H9 (cell line): Measurements from ENCODE around the gene HS2ST1. TPM values are rescaled to one million over a fixed set of nuclear protein-coding genes. Genes with fewer than 3 reads are reported as not detected.

Source experiments
- DNase-seq: peaks from one replicate; pipeline ENCODE4 v3.0.0-alpha.2; 2017
- H2AFZ ChIP-seq: one replicate; pipeline ENCODE4 v1.6.1; 2013; ENCODE audit warnings: mild to moderate bottlenecking, low read length, control low read depth, moderate library complexity
- H2AK5ac ChIP-seq: 2 replicates; pipeline ENCODE4 v1.6.1; 2013; ENCODE audit warnings: low read length, control low read depth, mixed read lengths; ENCODE audit not compliant: insufficient read length
- H2BK120ac ChIP-seq: one replicate; pipeline ENCODE4 v1.6.1; 2013; ENCODE audit warnings: low read depth, mild to moderate bottlenecking, low read length, control low read depth, inconsistent platforms; ENCODE audit not compliant: poor library complexity, severe bottlenecking
- H2BK12ac ChIP-seq: 2 replicates; pipeline ENCODE4 v1.6.1; 2013; ENCODE audit warnings: low read length, control low read depth, mixed read lengths, low read depth; ENCODE audit not compliant: insufficient read length
- H2BK15ac ChIP-seq: 2 replicates; pipeline ENCODE4 v1.6.1; 2013; ENCODE audit warnings: low read depth, low read length, control low read depth
- H2BK20ac ChIP-seq: one replicate; pipeline ENCODE4 v1.6.1; 2013; ENCODE audit warnings: low read depth, mild to moderate bottlenecking, low read length, control low read depth, inconsistent platforms; ENCODE audit not compliant: poor library complexity, severe bottlenecking
- H2BK5ac ChIP-seq: 2 replicates; pipeline ENCODE4 v1.6.1; 2013; ENCODE audit warnings: low read length, control low read depth, mixed read lengths; ENCODE audit not compliant: insufficient read length
- H3K14ac ChIP-seq: 2 replicates; pipeline ENCODE4 v1.6.1; 2013; ENCODE audit warnings: low read length, control low read depth; ENCODE audit not compliant: insufficient read depth
- H3K18ac ChIP-seq: 2 replicates; pipeline ENCODE4 v1.6.1; 2013; ENCODE audit warnings: low read depth, mild to moderate bottlenecking, mixed read lengths, low read length, control low read depth; ENCODE audit not compliant: insufficient read length
- H3K23ac ChIP-seq: 2 replicates; pipeline ENCODE4 v1.6.1; 2013; ENCODE audit warnings: low read length, control low read depth, mixed read lengths, low read depth; ENCODE audit not compliant: insufficient read length
- H3K23me2 ChIP-seq: 2 replicates; pipeline ENCODE4 v1.6.1; 2013; ENCODE audit warnings: low read depth, mild to moderate bottlenecking, mixed read lengths, low read length, control low read depth; ENCODE audit not compliant: insufficient read length, poor library complexity, severe bottlenecking
- H3K27ac ChIP-seq: 2 replicates; pipeline ENCODE4 v1.5.1; 2013; ENCODE audit warnings: low read length, control low read depth, mixed read lengths, low read depth; ENCODE audit not compliant: insufficient read length
- H3K27me3 ChIP-seq: 2 replicates; pipeline ENCODE4 v1.6.1; 2013; ENCODE audit warnings: low read length, control low read depth, inconsistent platforms; ENCODE audit not compliant: insufficient read depth
- H3K4ac ChIP-seq: 2 replicates; pipeline ENCODE4 v1.6.1; 2013; ENCODE audit warnings: low read depth, mild to moderate bottlenecking, control low read depth, inconsistent platforms, low read length, moderate library complexity
- H3K4me1 ChIP-seq: 2 replicates; pipeline ENCODE4 v1.6.1; 2013; ENCODE audit warnings: low read length, control low read depth, inconsistent platforms; ENCODE audit not compliant: insufficient read depth
- H3K4me2 ChIP-seq: 2 replicates; pipeline ENCODE4 v1.6.1; 2013; ENCODE audit warnings: low read length, control low read depth, mixed read lengths; ENCODE audit not compliant: insufficient read length, insufficient read depth
- H3K56ac ChIP-seq: 2 replicates; pipeline ENCODE4 v1.6.1; 2013; ENCODE audit warnings: low read depth, mild to moderate bottlenecking, mixed read lengths, low read length, control low read depth; ENCODE audit not compliant: insufficient read length
- H3K79me1 ChIP-seq: 2 replicates; pipeline ENCODE4 v1.6.1; 2013; ENCODE audit warnings: low read depth, mild to moderate bottlenecking, moderate library complexity, low read length, control low read depth, inconsistent platforms; ENCODE audit not compliant: insufficient read depth, poor library complexity, severe bottlenecking
- H3K79me2 ChIP-seq: 2 replicates; pipeline ENCODE4 v1.6.1; 2013; ENCODE audit warnings: low read length, control low read depth, inconsistent platforms; ENCODE audit not compliant: insufficient read depth
- H3K9ac ChIP-seq: 2 replicates; pipeline ENCODE4 v1.6.1; 2013; ENCODE audit warnings: low read length, control low read depth, mixed read lengths; ENCODE audit not compliant: insufficient read length; ENCODE audit errors: extremely low read depth
- H3K9me3 ChIP-seq: one replicate; pipeline ENCODE4 v1.6.1; 2013; ENCODE audit warnings: low read depth, low read length, inconsistent platforms; ENCODE audit not compliant: control insufficient read depth
- H3T11ph ChIP-seq: one replicate; pipeline ENCODE4 v1.6.1; 2013; ENCODE audit warnings: mild to moderate bottlenecking, low read length, control low read depth, inconsistent platforms
- H4K20me1 ChIP-seq: one replicate; pipeline ENCODE4 v1.6.1; 2013; ENCODE audit not compliant: control insufficient read depth, insufficient read length, insufficient read depth
- H4K5ac ChIP-seq: 2 replicates; pipeline ENCODE4 v1.6.1; 2013; ENCODE audit warnings: low read depth, mild to moderate bottlenecking, mixed read lengths, low read length, control low read depth; ENCODE audit not compliant: insufficient read length
- H4K8ac ChIP-seq: replicated peaks from 2 replicates; pipeline ENCODE4 v1.6.1; 2013; ENCODE audit warnings: low read length, control low read depth, mixed read lengths, low read depth; ENCODE audit not compliant: insufficient read length
- H4K91ac ChIP-seq: 2 replicates; pipeline ENCODE4 v1.6.1; 2013; ENCODE audit warnings: low read depth, mild to moderate bottlenecking, moderate library complexity, mixed read lengths, low read length, control low read depth; ENCODE audit not compliant: insufficient read length
- H3K27ac Mint-ChIP-seq, 3 experiments: 2 replicates in 2 of 3; 3 replicates in 1 of 3; pipeline ENCODE4 v1.8.0; 2020 to 2021; ENCODE audit warnings: mixed read lengths in 3 of 3, mild to moderate bottlenecking in 1 of 3, moderate library complexity in 1 of 3
- H3K27me3 Mint-ChIP-seq: 2 replicates; pipeline ENCODE4 v1.8.0; 2021; ENCODE audit warnings: low read depth, mild to moderate bottlenecking, moderate library complexity, mixed read lengths
- H3K36me3 Mint-ChIP-seq, 3 experiments: 2 replicates in 2 of 3; 3 replicates in 1 of 3; pipeline ENCODE4 v1.8.0; 2020 to 2021; ENCODE audit warnings: low read depth in 3 of 3, mixed read lengths in 3 of 3; ENCODE audit not compliant: insufficient read depth in 1 of 3
- H3K4me1 Mint-ChIP-seq, 2 experiments: 2 replicates each; pipeline ENCODE4 v1.8.0; 2020; ENCODE audit warnings: mixed read lengths in 2 of 2
- H3K4me3 Mint-ChIP-seq, 2 experiments: 2 replicates in 1 of 2; 3 replicates in 1 of 2; pipeline ENCODE4 v1.8.0; 2020 to 2021; ENCODE audit warnings: mild to moderate bottlenecking in 2 of 2, mixed read lengths in 2 of 2, moderate library complexity in 1 of 2
- H3K9me3 Mint-ChIP-seq, 2 experiments: 2 replicates in 1 of 2; 3 replicates in 1 of 2; pipeline ENCODE4 v1.8.0; 2020; ENCODE audit warnings: mild to moderate bottlenecking in 2 of 2, mixed read lengths in 2 of 2, moderate library complexity in 1 of 2
- WGBS: extraction: QIAGEN DNeasy Blood & Tissue Kit; methylation state at CpG from one replicate; pipeline ENCODE4 v1.1.7; 2013; ENCODE audit warnings: missing lambda C conversion rate, low lambda C conversion rate, mixed read lengths; ENCODE audit not compliant: insufficient read length; ENCODE audit errors: extremely low coverage; 5-methylcytosine and 5-hydroxymethylcytosine counted together
- total RNA-seq: library from RNA; stranded (reverse); gene quantifications from 2 replicates; pipeline ENCODE4 v1.2.1, GENCODE V29; 2021
- TF ChIP-seq, protein P1 (sequence below): fragments of 200-600 bp; sonication (generic); conservative IDR thresholded peaks from 3 replicates; pipeline ENCODE4 v1.8.0; 2021; ENCODE audit warnings: antibody characterized with exemption, mild to moderate bottlenecking

HS2ST1 gene
- total RNA-seq, 1 experiment from 2014 or later = 20.1 TPM

- H3K79me1 ChIP-seq = no peaks in the 10 kb centered on the region
- Mint-ChIP-seq H3K4me1 (0 out of 4 replicates have a peak, but pooled peaks cover 0 to 2% of the 10 kb centered on the region in 2 experiments), H3K27me3 (no peaks in the 10 kb centered on the region), H3K9me3 (peaks cover 11 to 13% of the 10 kb centered on the region in 2 experiments; a peak in 4 of 5 replicates), H3K4me3 (no peak overlapping the region), H3K36me3 (peaks cover 8 to 15% (median 15%) of the 10 kb centered on the region in 3 experiments), H3K27ac (no peak overlapping the region)
- H2AFZ ChIP-seq = no peak overlapping the region
- H2BK5ac ChIP-seq = no peak overlapping the region
- H3K23me2 ChIP-seq = no peaks in the 10 kb centered on the region
- no peaks in the 10 kb centered on the region for H4K20me1 ChIP-seq
- no peaks in the 10 kb centered on the region for H3K9me3 ChIP-seq
- H4K5ac ChIP-seq = no peak overlapping the region
- TF ChIP-seq, protein P1, sequence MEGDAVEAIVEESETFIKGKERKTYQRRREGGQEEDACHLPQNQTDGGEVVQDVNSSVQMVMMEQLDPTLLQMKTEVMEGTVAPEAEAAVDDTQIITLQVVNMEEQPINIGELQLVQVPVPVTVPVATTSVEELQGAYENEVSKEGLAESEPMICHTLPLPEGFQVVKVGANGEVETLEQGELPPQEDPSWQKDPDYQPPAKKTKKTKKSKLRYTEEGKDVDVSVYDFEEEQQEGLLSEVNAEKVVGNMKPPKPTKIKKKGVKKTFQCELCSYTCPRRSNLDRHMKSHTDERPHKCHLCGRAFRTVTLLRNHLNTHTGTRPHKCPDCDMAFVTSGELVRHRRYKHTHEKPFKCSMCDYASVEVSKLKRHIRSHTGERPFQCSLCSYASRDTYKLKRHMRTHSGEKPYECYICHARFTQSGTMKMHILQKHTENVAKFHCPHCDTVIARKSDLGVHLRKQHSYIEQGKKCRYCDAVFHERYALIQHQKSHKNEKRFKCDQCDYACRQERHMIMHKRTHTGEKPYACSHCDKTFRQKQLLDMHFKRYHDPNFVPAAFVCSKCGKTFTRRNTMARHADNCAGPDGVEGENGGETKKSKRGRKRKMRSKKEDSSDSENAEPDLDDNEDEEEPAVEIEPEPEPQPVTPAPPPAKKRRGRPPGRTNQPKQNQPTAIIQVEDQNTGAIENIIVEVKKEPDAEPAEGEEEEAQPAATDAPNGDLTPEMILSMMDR = no peak
- no peak overlapping the region for H2BK12ac ChIP-seq
- no peak overlapping the region for H4K8ac ChIP-seq
- H3K27me3 ChIP-seq = no peaks in the 10 kb centered on the region; the same call in 1 of the 2 replicates
- H2AK5ac ChIP-seq = no peak overlapping the region
- no peak overlapping the region for H3K9ac ChIP-seq
- H3K4ac ChIP-seq = no peak overlapping the region
- no peak overlapping the region for H3T11ph ChIP-seq
- H3K18ac ChIP-seq = no peak overlapping the region
- no peaks in the 10 kb centered on the region for H3K4me1 ChIP-seq
- H2BK15ac ChIP-seq = no peak overlapping the region
- no peak overlapping the region for H4K91ac ChIP-seq
- no peak overlapping the region for H3K23ac ChIP-seq
- no peak overlapping the region for H3K4me2 ChIP-seq
- DNase-seq = no peak
- no CpG with 5 or more reads among the region's 5 CpGs for WGBS
- no peak overlapping the region for H3K56ac ChIP-seq
- H3K79me2 ChIP-seq = no peaks in the 10 kb centered on the region; the same call in 1 of the 2 replicates
- H3K27ac ChIP-seq = no peak overlapping the region
- H2BK20ac ChIP-seq = no peak overlapping the region
- H2BK120ac ChIP-seq = no peak overlapping the region
- no peak overlapping the region for H3K14ac ChIP-seq
Measured at GRCh38 chr1:87051965-87052364, 137.5 kb downstream of the HS2ST1 start.
